ENCODE measurements around the gene HEBP1. TPM values are rescaled to one million over a fixed set of nuclear protein-coding genes. Genes with fewer than 3 reads are reported as not detected.

HEBP1 gene
- polyA plus RNA-seq, 1 donor = 34.4 TPM

- DNase-seq (ENCODE audit: low read depth) = no peak
Measured at GRCh38 chr12:12951504-12951903, 48.6 kb downstream of the HEBP1 start.

DNA sequence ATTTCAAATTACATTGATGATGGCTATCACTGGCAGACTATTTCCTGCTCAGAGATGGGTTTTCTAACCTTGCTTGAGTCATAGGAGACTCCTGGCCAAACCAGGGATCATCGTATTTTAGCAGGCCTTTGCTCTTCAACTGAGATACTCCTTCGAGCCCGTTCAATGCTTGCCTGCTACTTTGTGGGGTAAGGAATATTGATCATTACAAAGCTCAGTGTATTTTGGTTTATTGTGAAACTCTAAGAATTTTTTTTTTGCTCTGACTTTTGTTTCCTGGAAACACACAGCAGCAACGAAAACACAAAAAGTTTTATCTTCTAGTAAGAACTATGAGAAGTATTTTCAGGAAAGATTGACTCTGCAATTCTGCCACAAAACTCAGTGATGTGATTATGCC lies 52.2 kb downstream of the HEBP1 start:
- DNase-seq (ENCODE audit: low read depth) = no peak

DNA sequence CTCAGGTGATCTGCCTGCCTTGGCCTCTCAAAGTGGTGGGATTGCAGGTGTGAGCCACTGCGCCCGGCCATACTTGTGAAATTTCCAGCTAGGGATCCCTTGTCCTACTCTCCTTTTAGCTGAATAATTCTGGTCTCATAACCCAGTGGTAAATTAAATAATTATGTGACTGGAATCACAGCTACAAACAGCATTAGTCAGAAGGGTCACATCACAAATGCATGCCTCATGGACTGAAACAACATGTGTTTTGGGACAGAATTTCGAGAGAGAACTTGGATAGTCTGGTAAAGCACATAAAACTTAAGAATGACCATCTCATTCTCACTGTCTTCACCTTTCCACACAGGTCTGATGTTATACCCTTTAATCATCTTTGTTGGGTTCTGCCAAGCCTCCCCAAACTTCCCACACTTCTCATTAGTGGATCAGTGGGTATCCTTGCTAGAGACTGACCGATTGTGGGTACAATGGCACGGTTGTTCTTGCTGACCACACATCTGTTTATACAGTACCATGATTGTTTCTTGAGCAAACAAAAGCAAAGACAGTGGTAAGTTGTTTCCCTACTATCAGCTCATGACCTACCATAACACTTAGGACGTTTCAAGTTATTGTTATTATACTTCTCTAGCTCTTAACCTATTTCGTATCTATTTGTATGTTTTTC lies 53.2 kb downstream of the HEBP1 start:
- DNase-seq (ENCODE audit: low read depth) = no peak

DNA sequence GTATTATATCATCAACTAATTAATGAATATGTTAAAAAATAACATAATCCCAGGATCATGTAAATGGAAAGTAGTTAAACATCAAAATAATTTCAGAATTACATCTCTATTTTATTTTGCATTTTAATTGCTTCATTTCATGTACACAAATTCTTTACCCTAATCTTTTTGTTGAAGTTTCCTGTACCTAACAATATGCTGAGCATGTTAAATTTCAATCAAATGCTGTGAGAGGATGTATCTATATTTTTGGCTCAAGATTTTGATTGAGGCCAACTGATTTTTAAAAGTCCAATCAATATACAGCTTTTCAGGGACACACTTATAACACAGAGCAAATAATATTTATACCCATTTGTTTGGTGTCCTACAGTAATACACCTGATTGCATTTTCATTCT lies 54.5 kb downstream of the HEBP1 start:
- DNase-seq (ENCODE audit: low read depth) = no peak

GRCh38 chr12:12943586-12944260 lies 56.3 kb downstream of the HEBP1 start:
- peak; percentile 77 for DNase-seq (ENCODE audit: low read depth)

GRCh38 chr12:12941450-12942350 lies 58.4 kb downstream of the HEBP1 start:
- DNase-seq (ENCODE audit: low read depth) = no peak

- no peak for DNase-seq (ENCODE audit: low read depth)
Measured at GRCh38 chr12:12939888-12940287, 60.2 kb downstream of the HEBP1 start.

- no peak for DNase-seq (ENCODE audit: low read depth)
Measured at GRCh38 chr12:12938541-12938940, 61.5 kb downstream of the HEBP1 start.

DNA sequence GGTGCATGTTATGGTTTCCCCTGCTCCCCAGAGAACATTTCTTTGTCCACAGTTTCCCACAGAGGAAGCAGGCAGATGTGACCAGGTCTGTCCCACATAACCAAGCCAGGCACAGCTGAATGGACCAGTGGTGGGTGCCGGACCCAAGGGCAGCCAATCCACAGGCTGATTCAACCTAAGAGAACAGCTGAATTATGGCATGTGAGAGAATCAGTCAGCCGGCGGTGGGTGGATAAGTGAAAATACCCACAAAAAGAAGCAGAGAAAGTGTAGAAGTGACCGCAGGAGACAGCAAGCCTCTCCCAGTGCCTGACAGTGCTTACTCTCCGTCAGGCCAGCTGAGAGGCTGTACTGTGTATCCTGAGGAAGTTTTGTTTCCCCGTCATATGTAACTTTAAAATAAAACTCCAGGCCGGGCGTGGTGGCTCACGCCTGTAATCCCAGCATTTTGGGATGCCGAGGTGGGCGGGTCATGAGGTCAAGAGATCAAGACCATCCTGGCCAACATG lies 63.0 kb downstream of the HEBP1 start:
- no peak for DNase-seq (ENCODE audit: low read depth)

DNA sequence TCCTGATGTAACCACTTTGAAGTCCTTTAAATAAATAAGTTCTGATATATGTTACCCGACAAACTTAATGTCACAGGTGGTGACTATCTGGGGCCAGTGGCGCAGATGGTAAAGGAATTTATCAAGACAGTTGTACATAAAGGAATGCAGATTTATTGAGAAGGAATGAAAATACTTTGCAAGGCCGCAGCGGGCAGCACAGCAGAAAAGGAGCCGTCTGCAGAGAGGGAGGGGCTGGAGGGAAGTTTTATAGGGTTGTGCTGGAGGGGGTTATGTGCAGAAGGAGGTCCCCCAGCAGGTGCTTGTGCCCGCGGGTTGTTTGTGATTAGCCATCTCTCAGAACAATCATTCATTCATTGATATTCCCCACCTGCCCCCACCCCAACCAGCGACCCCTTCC lies 65.5 kb downstream of the HEBP1 start:
- DNase-seq (ENCODE audit: low read depth) = no peak

DNA sequence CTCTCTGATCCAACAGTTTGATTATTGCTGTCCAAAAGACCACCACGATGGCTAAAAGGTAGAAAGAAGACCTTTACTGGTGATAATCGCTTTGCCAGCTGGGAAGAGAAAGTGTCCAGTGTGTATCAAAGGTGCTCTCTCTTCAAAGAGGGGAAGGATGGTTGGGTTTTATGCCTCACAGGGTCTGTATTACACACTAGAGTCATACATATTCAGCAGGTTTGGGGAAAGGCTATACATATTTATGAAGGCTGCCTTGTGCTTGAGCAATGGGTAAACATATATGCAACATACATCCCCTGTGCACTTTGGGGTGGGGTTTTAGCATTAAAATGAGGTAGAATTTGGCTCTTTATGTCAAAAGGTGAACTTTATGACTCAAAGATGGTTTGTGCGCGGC lies 66.3 kb downstream of the HEBP1 start:
- DNase-seq (ENCODE audit: low read depth) = no peak

- no peak for DNase-seq (ENCODE audit: low read depth)
Measured at GRCh38 chr12:12930633-12931219, 69.3 kb downstream of the HEBP1 start.

- no peak for DNase-seq (ENCODE audit: low read depth)
Measured at GRCh38 chr12:12929696-12930095, 70.4 kb downstream of the HEBP1 start.

DNA sequence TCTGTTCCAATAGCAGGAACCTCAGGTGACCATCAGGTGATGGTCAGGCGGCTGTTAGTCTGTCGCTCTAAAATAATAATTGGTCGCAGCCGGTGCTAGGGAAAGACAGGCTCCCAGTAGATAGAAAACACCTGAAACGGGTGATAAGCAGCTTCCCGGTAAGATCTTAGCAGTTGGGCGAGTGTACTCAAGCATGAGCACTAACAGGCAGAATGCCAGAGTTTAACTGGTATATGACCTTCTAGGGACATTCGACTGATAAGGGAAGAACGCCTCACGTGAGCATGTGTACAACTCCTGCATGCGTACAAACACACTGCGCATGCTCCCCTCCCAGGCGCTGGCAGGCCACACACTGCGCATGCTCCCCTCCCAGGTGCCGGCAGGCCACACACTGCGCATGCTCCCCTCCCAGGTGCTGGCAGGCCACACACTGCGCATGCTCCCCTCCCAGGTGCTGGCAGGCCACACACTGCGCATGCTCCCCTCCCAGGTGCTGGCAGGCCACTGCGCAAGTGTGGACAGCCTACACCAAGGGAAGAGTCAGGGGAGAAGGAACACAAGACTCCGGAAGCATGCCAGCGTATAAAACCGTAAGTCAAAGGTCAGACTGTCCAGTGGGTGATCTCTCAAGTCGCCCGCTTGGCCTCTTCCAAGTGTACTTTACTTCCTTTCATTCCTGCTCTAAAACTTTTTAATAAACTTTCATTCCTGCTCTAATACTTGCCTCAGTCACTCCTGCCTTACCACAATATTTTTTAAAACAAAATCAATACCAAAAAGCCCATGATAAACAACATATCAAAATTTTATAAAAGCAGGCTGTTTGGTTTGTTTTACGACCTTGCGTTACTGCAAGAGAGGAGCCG lies 72.6 kb downstream of the HEBP1 start:
- DNase-seq (ENCODE audit: low read depth) = no peak

DNA sequence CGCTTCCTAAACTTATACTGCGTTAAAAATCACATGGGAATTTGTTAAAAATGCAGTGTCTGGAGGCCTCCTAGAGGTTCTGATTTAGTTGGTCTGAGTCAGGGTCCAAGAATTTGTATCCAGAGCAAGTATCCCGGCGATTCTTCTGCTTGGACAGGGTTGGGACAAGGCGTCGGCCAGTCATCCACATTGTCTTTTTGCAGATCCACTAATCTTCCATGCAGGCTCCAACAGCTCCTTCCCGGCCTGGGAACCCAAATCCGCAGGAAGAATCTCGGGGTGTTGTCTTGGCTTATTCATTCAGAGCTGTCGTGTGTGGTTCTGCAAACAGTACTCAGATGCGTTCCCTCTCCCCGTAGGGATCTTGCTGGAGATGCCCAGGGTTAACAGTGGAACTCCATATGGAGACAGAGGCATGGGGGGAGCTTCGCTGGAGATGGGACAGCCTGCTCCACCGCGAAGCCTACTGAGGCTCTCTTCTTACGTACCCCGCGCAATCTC lies 73.4 kb downstream of the HEBP1 start:
- DNase-seq (ENCODE audit: low read depth) = no peak

GRCh38 chr12:12925388-12925787 lies 74.7 kb downstream of the HEBP1 start:
- DNase-seq (ENCODE audit: low read depth) = peak; percentile 76

Other genes starting within 250 kb of the HEBP1 start
- 7.3 TPM for gene APOLD1, start 214.6 kb downstream of the HEBP1 start, polyA plus RNA-seq (ENCODE audit: insufficient read length)
- 46.5 TPM for gene DDX47, start 186.9 kb downstream of the HEBP1 start, polyA plus RNA-seq (ENCODE audit: insufficient read length)
- 1.9 TPM for gene GPRC5A, start 108.7 kb downstream of the HEBP1 start, polyA plus RNA-seq (ENCODE audit: insufficient read length)
- 0.32 TPM for gene GPRC5D, start 48.1 kb downstream of the HEBP1 start, polyA plus RNA-seq (ENCODE audit: insufficient read length)
- gene FAM234B, start 44.1 kb upstream of the HEBP1 start, polyA plus RNA-seq (ENCODE audit: insufficient read length) = 4.0 TPM
- 6.4 TPM for gene GSG1, start 103.4 kb upstream of the HEBP1 start, polyA plus RNA-seq (ENCODE audit: insufficient read length)
- 117 TPM for gene EMP1, start 196.5 kb upstream of the HEBP1 start, polyA plus RNA-seq (ENCODE audit: insufficient read length)